Measurements from ENCODE around the gene MTR. TPM values are rescaled to one million over a fixed set of nuclear protein-coding genes. Genes with fewer than 3 reads are reported as not detected.
"Not testable (repeated sequence)": the region's sequence is repeated elsewhere in the genome, so short reads cannot be mapped to it uniquely, and the experiment has no call there.

Gene MTR
- total RNA-seq, 2 donors from 2014 or later, result 18.8 to 48.7 TPM

GRCh38 chr1:236853921-236854604, 59.0 kb downstream of the MTR start:
- Histone ChIP-seq H3K4me3 (no peak overlapping the region), H3K27ac (no peak overlapping the region), H3K4me1 (replicated peaks) (no peaks in the 10 kb centered on the region), H3K9me3 (no peaks in the 10 kb centered on the region), H3K36me3 (peaks cover 0 to 4% of the 10 kb centered on the region in 2 donors), H3K27me3 (replicated peaks; ENCODE audit: insufficient read depth) (no peaks in the 10 kb centered on the region)
- intact Hi-C loops (cut with DNase I), result no loop called here
- TF ChIP-seq POLR2A (IDR thresholded peaks at IDR 0.05), result no peak
- WGBS, result 87% methylated on average over 4 of the region's 4 CpGs
- DNase-seq (ENCODE audit: low spot score), result no peak

- Histone ChIP-seq H3K9me3 (no peaks in the 10 kb centered on the region), H3K36me3 (peaks cover 0 to 4% of the 10 kb centered on the region in 2 donors), H3K27me3 (replicated peaks; ENCODE audit: insufficient read depth) (no peaks in the 10 kb centered on the region), H3K4me3 (no peak overlapping the region), H3K27ac (no peak overlapping the region), H3K4me1 (replicated peaks) (no peaks in the 10 kb centered on the region)
- 39% methylated on average over 3 of the region's 3 CpGs for WGBS
- no peak for DNase-seq (ENCODE audit: low spot score)
- TF ChIP-seq POLR2A (IDR thresholded peaks at IDR 0.05) (no peak), CTCF (IDR thresholded peaks at IDR 0.05) (no peak), POLR2AphosphoS5 (IDR thresholded peaks at IDR 0.05) (no peak)
- intact Hi-C loops (cut with DNase I), result no loop called here
Observed at GRCh38 chr1:236854605-236854983, 59.5 kb downstream of the MTR start.

GRCh38 chr1:236856649-236857048, 61.6 kb downstream of the MTR start:
- H3K4me1 ChIP-seq (replicated peaks); H3K27ac ChIP-seq; H3K9me3 ChIP-seq; intact Hi-C loops (cut with DNase I); H3K36me3 ChIP-seq; H3K4me3 ChIP-seq; DNase-seq (ENCODE audit: low spot score); H3K27me3 ChIP-seq (replicated peaks; ENCODE audit: insufficient read depth): not testable (repeated sequence)
- WGBS, result 98% methylated on average over 4 of the region's 4 CpGs

GRCh38 chr1:236858165-236858564, 63.1 kb downstream of the MTR start:
- H3K4me1 ChIP-seq (replicated peaks), result no peaks in the 10 kb centered on the region
- H3K36me3 ChIP-seq, result peaks cover 0 to 4% of the 10 kb centered on the region in 2 donors
- intact Hi-C loops (cut with DNase I), result no loop called here
- H3K9me3 ChIP-seq, result no peaks in the 10 kb centered on the region
- DNase-seq (ENCODE audit: low spot score), result no peak
- TF ChIP-seq POLR2AphosphoS5 (IDR thresholded peaks at IDR 0.05), result no peak
- TF ChIP-seq CTCF (IDR thresholded peaks at IDR 0.05), result no peak
- TF ChIP-seq POLR2A (IDR thresholded peaks at IDR 0.05), result no peak
- H3K27ac ChIP-seq, result no peak overlapping the region
- WGBS, result 96% methylated on average over 7 of the region's 7 CpGs
- no peak overlapping the region for H3K4me3 ChIP-seq
- no peaks in the 10 kb centered on the region for H3K27me3 ChIP-seq (replicated peaks; ENCODE audit: insufficient read depth)

GRCh38 chr1:236860101-236860500, 65.0 kb downstream of the MTR start:
- Histone ChIP-seq H3K27ac (no peak overlapping the region), H3K27me3 (replicated peaks; ENCODE audit: insufficient read depth) (no peaks in the 10 kb centered on the region), H3K9me3 (no peaks in the 10 kb centered on the region), H3K36me3 (peaks cover 0 to 4% of the 10 kb centered on the region in 2 donors), H3K4me1 (replicated peaks) (no peaks in the 10 kb centered on the region), H3K4me3 (no peak overlapping the region)
- intact Hi-C loops (cut with DNase I), result loop anchor here (10.0 kb wide), 1 partner anchor 255 kb away; the partner anchor contains the start of gene HEATR1
- no peak for TF ChIP-seq POLR2AphosphoS5 (IDR thresholded peaks at IDR 0.05)
- no peak for TF ChIP-seq POLR2A (IDR thresholded peaks at IDR 0.05)
- TF ChIP-seq CTCF (IDR thresholded peaks at IDR 0.05), result no peak
- no peak for DNase-seq (ENCODE audit: low spot score)
- 100% methylated on average over 4 of the region's 4 CpGs for WGBS

GRCh38 chr1:236860674-236861073, 65.6 kb downstream of the MTR start:
- H3K27me3 ChIP-seq (replicated peaks; ENCODE audit: insufficient read depth), result no peaks in the 10 kb centered on the region
- no peak for TF ChIP-seq POLR2AphosphoS5 (IDR thresholded peaks at IDR 0.05)
- TF ChIP-seq CTCF (IDR thresholded peaks at IDR 0.05), result no peak
- TF ChIP-seq POLR2A (IDR thresholded peaks at IDR 0.05), result no peak
- WGBS, result 79% methylated on average over 1 of the region's 1 CpG
- DNase-seq (ENCODE audit: low spot score), result no peak
- H3K9me3 ChIP-seq, result no peaks in the 10 kb centered on the region
- no peak overlapping the region for H3K4me3 ChIP-seq
- H3K4me1 ChIP-seq (replicated peaks), result no peaks in the 10 kb centered on the region
- no peak overlapping the region for H3K27ac ChIP-seq
- H3K36me3 ChIP-seq, result peaks cover 0 to 4% of the 10 kb centered on the region in 2 donors
- intact Hi-C loops (cut with DNase I), result loop anchor here (10.0 kb wide), 1 partner anchor 256 kb away; the partner anchor contains the start of gene HEATR1

Measured in prostate gland (tissue), 2 donors.